DND-41 (cell line): Measurements from ENCODE around the gene DHX58.

ENCODE experiments used
- ATAC-seq: fragments of 200-7000 bp; cut with Tn5 transposase; 3 replicates; pipeline ENCODE4 v1.9.1; 2021; ENCODE audit warnings: low read depth; ENCODE audit not compliant: insufficient read depth
- DNase-seq: peaks from one replicate; pipeline ENCODE4 v3.0.0-alpha.2; 2020
- H2AFZ ChIP-seq: 2 replicates; pipeline ENCODE4 v1.6.0; 2012; ENCODE audit warnings: low read depth, low read length
- H3K27ac ChIP-seq: 2 replicates; pipeline ENCODE4 v1.5.1; 2012; ENCODE audit warnings: low read length, inconsistent platforms
- H3K27me3 ChIP-seq: fragments of 200-600 bp; sonication (generic); 2 replicates; pipeline ENCODE4 v1.6.0; 2012; ENCODE audit warnings: low read length, mild to moderate bottlenecking, inconsistent platforms; ENCODE audit not compliant: insufficient read depth, poor library complexity
- H3K36me3 ChIP-seq: 2 replicates; pipeline ENCODE4 v1.5.1; 2012; ENCODE audit warnings: low read length, inconsistent platforms; ENCODE audit not compliant: insufficient read depth
- H3K4me1 ChIP-seq: 2 replicates; pipeline ENCODE4 v1.5.1; 2012; ENCODE audit warnings: mild to moderate bottlenecking, low read length; ENCODE audit not compliant: insufficient read depth
- H3K4me2 ChIP-seq: 2 replicates; pipeline ENCODE4 v1.6.0; 2012; ENCODE audit warnings: mild to moderate bottlenecking, moderate library complexity, low read length, inconsistent platforms; ENCODE audit not compliant: insufficient read depth
- H3K4me3 ChIP-seq, 2 experiments: fragments of 200-600 bp in 1 of 2; shearing (Covaris generic) in 1 of 2; 2 replicates each; pipeline ENCODE4 v1.5.1; 2012 to 2016; ENCODE audit warnings: inconsistent platforms in 2 of 2, low read length in 2 of 2, mild to moderate bottlenecking in 2 of 2, low read depth in 1 of 2, moderate library complexity in 1 of 2
- H3K79me2 ChIP-seq: 2 replicates; pipeline ENCODE4 v1.6.0; 2012; ENCODE audit warnings: low read length, inconsistent platforms; ENCODE audit not compliant: insufficient read depth
- H3K9ac ChIP-seq: 2 replicates; pipeline ENCODE4 v1.6.0; 2012; ENCODE audit warnings: low read depth, mild to moderate bottlenecking, inconsistent platforms, low read length, moderate library complexity
- H3K9me3 ChIP-seq: 2 replicates; pipeline ENCODE4 v1.5.1; 2012; ENCODE audit warnings: low read length, moderate library complexity, mild to moderate bottlenecking, inconsistent platforms; ENCODE audit not compliant: insufficient read depth, severe bottlenecking
- H4K20me1 ChIP-seq: 2 replicates; pipeline ENCODE4 v1.6.0; 2012; ENCODE audit warnings: low read length; ENCODE audit not compliant: insufficient read depth
- CTCF ChIP-seq: IDR thresholded peaks from 2 replicates; pipeline ENCODE4 v1.5.1; 2012; ENCODE audit warnings: borderline replicate concordance, low read length, moderate library complexity, mild to moderate bottlenecking; ENCODE audit not compliant: poor library complexity, severe bottlenecking; ENCODE audit errors: extremely low read depth
- EZH2 ChIP-seq: IDR thresholded peaks from 3 replicates; pipeline ENCODE4 v1.6.1; 2012; ENCODE audit warnings: borderline replicate concordance, low read depth, mild to moderate bottlenecking, moderate library complexity, low read length, inconsistent platforms; ENCODE audit not compliant: severe bottlenecking

DHX58 gene

GRCh38 chr17:42053731-42054500 lies 58.6 kb downstream of the DHX58 start:
- Histone ChIP-seq H3K9ac (no peak overlapping the region), H4K20me1 (peaks cover 7% of the 10 kb centered on the region; the same call in 1 of the 2 replicates), H2AFZ (no peak overlapping the region), H3K36me3 (no peaks in the 10 kb centered on the region), H3K79me2 (no peaks in the 10 kb centered on the region), H3K27ac (no peak overlapping the region), H3K9me3 (no peaks in the 10 kb centered on the region), H3K27me3 (peaks cover 24% of the 10 kb centered on the region), H3K4me2 (no peak overlapping the region), H3K4me3 (no peak overlapping the region), H3K4me1 (no peaks in the 10 kb centered on the region)
- no peak for DNase-seq
- no peak for TF ChIP-seq CTCF
- no peak for ATAC-seq

GRCh38 chr17:42052346-42052877 lies 60.1 kb downstream of the DHX58 start:
- Histone ChIP-seq H3K9ac (no peak overlapping the region), H4K20me1 (peaks cover 7% of the 10 kb centered on the region; the same call in 1 of the 2 replicates), H2AFZ (no peak overlapping the region), H3K4me1 (no peaks in the 10 kb centered on the region), H3K36me3 (no peaks in the 10 kb centered on the region), H3K9me3 (no peaks in the 10 kb centered on the region), H3K79me2 (no peaks in the 10 kb centered on the region), H3K27ac (no peak overlapping the region), H3K4me3 (no peak overlapping the region), H3K4me2 (no peak overlapping the region), H3K27me3 (peaks cover 24% of the 10 kb centered on the region)
- TF ChIP-seq CTCF (no peak), EZH2 (no peak)
- ATAC-seq (no peak), DNase-seq (no peak)

- no peak for ATAC-seq
- Histone ChIP-seq H3K4me3 (no peak overlapping the region), H3K79me2 (no peaks in the 10 kb centered on the region), H2AFZ (no peak overlapping the region), H3K9me3 (no peaks in the 10 kb centered on the region), H3K36me3 (no peaks in the 10 kb centered on the region), H4K20me1 (peaks cover 7% of the 10 kb centered on the region; the same call in 1 of the 2 replicates), H3K4me1 (no peaks in the 10 kb centered on the region), H3K27me3 (peaks cover 24% of the 10 kb centered on the region), H3K4me2 (no peak overlapping the region), H3K27ac (no peak overlapping the region), H3K9ac (no peak overlapping the region)
- DNase-seq, result no peak
- TF ChIP-seq CTCF (no peak), EZH2 (no peak)
Measured at GRCh38 chr17:42051645-42052044, 60.9 kb downstream of the DHX58 start.
